Measurements from ENCODE around the gene CHRND. TPM values are rescaled to one million over a fixed set of nuclear protein-coding genes. Genes with fewer than 3 reads are reported as not detected.

The CHRND gene
- total and polyA plus RNA-seq, 11 donors: not detected

GRCh38 chr2:232584238-232584637 is 58.3 kb downstream of the CHRND start:
- H3K4me3 ChIP-seq: no peak overlapping the region
- no peak for DNase-seq
- no peaks in the 10 kb centered on the region for H3K27me3 ChIP-seq
- peaks cover 0 to 40% (median 31%) of the 10 kb centered on the region in 9 donors for H3K36me3 ChIP-seq
- WGBS, 4 donors: 60 to 67% (median 63%) methylated on average over 6 of the region's 6 CpGs
- H3K27ac ChIP-seq: no peak overlapping the region
- H3K9me3 ChIP-seq: peaks cover 0 to 10% (median 0%) of the 10 kb centered on the region in 12 donors
- intact Hi-C loops (cut with DNase I): no loop called here
- TF ChIP-seq POLR2A (IDR thresholded peaks at IDR 0.05): no peak
- no peak for TF ChIP-seq CTCF (IDR thresholded peaks at IDR 0.05)
- no peak for ATAC-seq
- peaks cover 0 to 11% (median 4%) of the 10 kb centered on the region in 12 donors for H3K4me1 ChIP-seq

Other genes with a start within 250 kb of the CHRND start
- not detected for gene ALPP, start 147.4 kb upstream of the CHRND start, total RNA-seq
- not detected for gene ALPP, start 147.4 kb upstream of the CHRND start, polyA plus RNA-seq
- gene ALPG, start 119.3 kb upstream of the CHRND start, total RNA-seq: not detected
- not detected for gene ALPG, start 119.3 kb upstream of the CHRND start, polyA plus RNA-seq
- not detected for gene ALPI, start 70.0 kb upstream of the CHRND start, total RNA-seq
- gene ALPI, start 70.0 kb upstream of the CHRND start, polyA plus RNA-seq: not detected
- 1 to 10 TPM in 1 of 9 donors, under 1 TPM in 6, not detected in 2; 0.20 to 1.2 (median 0.30) TPM for gene ECEL1, start 38.3 kb upstream of the CHRND start, total RNA-seq
- gene ECEL1, start 38.3 kb upstream of the CHRND start, polyA plus RNA-seq: 1 to 10 TPM in 1 of 2 donors, not detected in 1; 1.4 TPM
- gene PRSS56, start 5.8 kb upstream of the CHRND start, total RNA-seq: under 1 TPM in 4 of 9 donors, not detected in 5; 0.12 to 0.25 (median 0.15) TPM
- gene PRSS56, start 5.8 kb upstream of the CHRND start, polyA plus RNA-seq: under 1 TPM in 1 of 2 donors, not detected in 1; 0.11 TPM
- gene CHRNG, start 13.5 kb downstream of the CHRND start, total RNA-seq: not detected
- gene CHRNG, start 13.5 kb downstream of the CHRND start, polyA plus RNA-seq: not detected
- gene TIGD1, start 24.4 kb downstream of the CHRND start, total RNA-seq: 1 to 10 TPM in 8 of 9 donors, under 1 TPM in 1; 0.99 to 3.8 (median 1.6) TPM
- 1 to 10 TPM; 1.6 to 2.1 TPM for gene TIGD1, start 24.4 kb downstream of the CHRND start, polyA plus RNA-seq
- gene EIF4E2, start 24.5 kb downstream of the CHRND start, total RNA-seq: 10 to 100 TPM; 15.3 to 49.8 (median 38.8) TPM
- 10 to 100 TPM; 36.1 to 54.0 TPM for gene EIF4E2, start 24.5 kb downstream of the CHRND start, polyA plus RNA-seq
- gene EFHD1, start 107.4 kb downstream of the CHRND start, total RNA-seq: 10 to 100 TPM in 7 of 9 donors, 1 to 10 TPM in 2; 9.0 to 44.8 (median 20.7) TPM
- 10 to 100 TPM in 1 of 2 donors, 1 to 10 TPM in 1; 9.0 to 26.8 TPM for gene EFHD1, start 107.4 kb downstream of the CHRND start, polyA plus RNA-seq
- gene GIGYF2, start 171.2 kb downstream of the CHRND start, total RNA-seq: 10 to 100 TPM; 48.0 to 78.1 (median 61.3) TPM
- gene GIGYF2, start 171.2 kb downstream of the CHRND start, polyA plus RNA-seq: 10 to 100 TPM; 25.3 to 29.8 TPM

Data from heart left ventricle (tissue), 16 donors.